HepG2 (cell line): Measurements from ENCODE around the gene RAB43. TPM values are rescaled to one million over a fixed set of nuclear protein-coding genes. Genes with fewer than 3 reads are reported as not detected.

Experiments
- TCF7L2 ChIP-seq: IDR thresholded peaks from 2 replicates; pipeline ENCODE4 v1.6.1; 2011; ENCODE audit warnings: mild to moderate bottlenecking, low read depth, low read length, moderate library complexity
- ZNF17 ChIP-seq: sonication (generic); formaldehyde crosslinking; IDR thresholded peaks from 2 replicates; pipeline ENCODE4 v1.5.0; 2020; ENCODE audit warnings: mild to moderate bottlenecking, missing genetic modification reagents
- ZNF567 ChIP-seq: sonication (generic); formaldehyde crosslinking; IDR thresholded peaks from 2 replicates; pipeline ENCODE4 v1.8.1; 2023; ENCODE audit warnings: mild to moderate bottlenecking, missing genetic modification reagents, borderline replicate concordance
- ZNF572 ChIP-seq: sonication (generic); formaldehyde crosslinking; IDR thresholded peaks from 2 replicates; pipeline ENCODE4 v1.5.1; 2020; ENCODE audit warnings: mild to moderate bottlenecking, missing genetic modification reagents
- ZNF589 ChIP-seq: sonication (generic); formaldehyde crosslinking; conservative IDR thresholded peaks from 2 replicates; pipeline ENCODE4 v1.8.0; 2022; ENCODE audit warnings: mild to moderate bottlenecking, moderate library complexity, missing genetic modification reagents
- polyA plus RNA-seq, 8 experiments: library from polyadenylated mRNA; depleted of rRNA in 3 of 8; stranded (reverse) in 7 of 8; unstranded in 1 of 8; fragments of >200 nt; fragmentation: Illumina TruSeq in 4 of 8; extraction: Trizol in 4 of 8; gene quantifications; 2 replicates each; pipeline versions ENCODE4 v1.2.1 to v1.2.3, GENCODE V29; 2011 to 2016; ENCODE audit warnings: low read depth in 4 of 8, missing spikeins in 1 of 8, mixed read lengths in 1 of 8; ENCODE audit not compliant: insufficient read depth in 1 of 8
- total RNA-seq, 5 experiments: library from RNA; depleted of rRNA; stranded (reverse); fragments of >200 nt; fragmentation: Illumina TruSeq; extraction: Trizol; gene quantifications; 2 replicates each; pipeline ENCODE4 v1.2.3, GENCODE V29; 2016; ENCODE audit warnings: low read depth in 1 of 5
- TF ChIP-seq, protein P1 (sequence below): sonication (generic); formaldehyde crosslinking; IDR thresholded peaks from 2 replicates; pipeline ENCODE4 v1.5.0; 2020; ENCODE audit warnings: missing genetic modification reagents
- TF ChIP-seq, protein P2 (sequence below): sonication (generic); formaldehyde crosslinking; IDR thresholded peaks from 2 replicates; pipeline ENCODE4 v1.8.0; 2022; ENCODE audit warnings: missing genetic modification reagents, mild to moderate bottlenecking, moderate library complexity, borderline replicate concordance
- TF ChIP-seq, protein P3 (sequence below), 2 experiments: fragments of 450-650 bp in 1 of 2; sonication (generic) in 1 of 2; formaldehyde crosslinking in 1 of 2; IDR thresholded peaks; 2 replicates each; pipeline versions ENCODE4 v1.6.1 to v1.8.0; 2016 to 2022; ENCODE audit warnings: antibody characterized with exemption in 1 of 2, mild to moderate bottlenecking in 1 of 2, missing genetic modification reagents in 1 of 2

The RAB43 gene
- total and polyA plus RNA-seq, 2 of the 13 experiments (the other 11 are each of a cell fraction or from before 2014, with no cell fraction given): 11.8 to 18.4 TPM

DNA sequence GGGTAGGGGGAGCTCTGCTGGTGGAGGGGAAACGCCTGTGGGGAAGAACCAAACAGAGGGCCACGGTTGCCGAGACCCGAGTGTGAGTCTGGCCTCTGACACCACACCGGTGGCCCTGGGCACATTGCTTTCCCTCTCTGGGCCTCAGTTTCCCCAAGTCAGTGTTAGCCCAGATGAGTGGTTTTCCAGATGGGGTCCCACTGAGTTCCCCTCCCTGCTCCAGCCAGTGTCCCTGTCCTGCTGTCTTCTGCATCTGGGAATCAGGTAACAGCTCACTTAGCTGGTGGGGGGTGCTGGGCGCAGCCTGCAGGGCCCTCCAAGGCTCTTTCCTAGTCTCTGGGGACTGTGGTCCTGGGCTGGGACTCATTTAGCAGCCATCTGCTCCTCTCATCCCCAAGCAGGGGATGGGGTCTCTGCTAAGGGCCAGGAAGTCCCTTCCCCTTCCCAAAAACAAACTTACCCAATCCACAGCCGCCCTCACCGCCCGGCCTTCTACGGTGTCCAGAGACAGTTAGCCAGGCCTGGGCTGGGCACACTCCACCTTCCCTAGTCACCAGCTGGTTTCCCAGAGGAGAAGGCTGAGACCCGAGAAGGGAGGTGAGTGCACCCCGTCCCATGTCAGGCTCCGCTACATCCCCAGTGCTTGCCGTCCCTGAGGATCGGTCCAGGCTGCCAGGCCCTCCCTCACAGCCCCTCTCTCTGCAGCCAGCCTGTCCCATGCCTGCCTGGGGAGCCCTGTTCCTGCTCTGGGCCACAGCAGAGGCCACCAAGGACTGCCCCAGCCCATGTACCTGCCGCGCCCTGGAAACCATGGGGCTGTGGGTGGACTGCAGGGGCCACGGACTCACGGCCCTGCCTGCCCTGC lies 60.3 kb downstream of the RAB43 start (continued):
- TF ChIP-seq, protein P1, sequence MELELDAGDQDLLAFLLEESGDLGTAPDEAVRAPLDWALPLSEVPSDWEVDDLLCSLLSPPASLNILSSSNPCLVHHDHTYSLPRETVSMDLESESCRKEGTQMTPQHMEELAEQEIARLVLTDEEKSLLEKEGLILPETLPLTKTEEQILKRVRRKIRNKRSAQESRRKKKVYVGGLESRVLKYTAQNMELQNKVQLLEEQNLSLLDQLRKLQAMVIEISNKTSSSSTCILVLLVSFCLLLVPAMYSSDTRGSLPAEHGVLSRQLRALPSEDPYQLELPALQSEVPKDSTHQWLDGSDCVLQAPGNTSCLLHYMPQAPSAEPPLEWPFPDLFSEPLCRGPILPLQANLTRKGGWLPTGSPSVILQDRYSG (CRISPR knock-in tag): no peak
- TF ChIP-seq, protein P2, sequence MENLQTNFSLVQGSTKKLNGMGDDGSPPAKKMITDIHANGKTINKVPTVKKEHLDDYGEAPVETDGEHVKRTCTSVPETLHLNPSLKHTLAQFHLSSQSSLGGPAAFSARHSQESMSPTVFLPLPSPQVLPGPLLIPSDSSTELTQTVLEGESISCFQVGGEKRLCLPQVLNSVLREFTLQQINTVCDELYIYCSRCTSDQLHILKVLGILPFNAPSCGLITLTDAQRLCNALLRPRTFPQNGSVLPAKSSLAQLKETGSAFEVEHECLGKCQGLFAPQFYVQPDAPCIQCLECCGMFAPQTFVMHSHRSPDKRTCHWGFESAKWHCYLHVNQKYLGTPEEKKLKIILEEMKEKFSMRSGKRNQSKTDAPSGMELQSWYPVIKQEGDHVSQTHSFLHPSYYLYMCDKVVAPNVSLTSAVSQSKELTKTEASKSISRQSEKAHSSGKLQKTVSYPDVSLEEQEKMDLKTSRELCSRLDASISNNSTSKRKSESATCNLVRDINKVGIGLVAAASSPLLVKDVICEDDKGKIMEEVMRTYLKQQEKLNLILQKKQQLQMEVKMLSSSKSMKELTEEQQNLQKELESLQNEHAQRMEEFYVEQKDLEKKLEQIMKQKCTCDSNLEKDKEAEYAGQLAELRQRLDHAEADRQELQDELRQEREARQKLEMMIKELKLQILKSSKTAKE (CRISPR knock-in tag): no peak
- TF ChIP-seq ZNF17 (no peak), TCF7L2 (no peak), ZNF589 (CRISPR knock-in tag) (no peak), ZNF567 (no peak), ZNF572 (CRISPR knock-in tag) (no peak)
- TF ChIP-seq, protein P3, sequence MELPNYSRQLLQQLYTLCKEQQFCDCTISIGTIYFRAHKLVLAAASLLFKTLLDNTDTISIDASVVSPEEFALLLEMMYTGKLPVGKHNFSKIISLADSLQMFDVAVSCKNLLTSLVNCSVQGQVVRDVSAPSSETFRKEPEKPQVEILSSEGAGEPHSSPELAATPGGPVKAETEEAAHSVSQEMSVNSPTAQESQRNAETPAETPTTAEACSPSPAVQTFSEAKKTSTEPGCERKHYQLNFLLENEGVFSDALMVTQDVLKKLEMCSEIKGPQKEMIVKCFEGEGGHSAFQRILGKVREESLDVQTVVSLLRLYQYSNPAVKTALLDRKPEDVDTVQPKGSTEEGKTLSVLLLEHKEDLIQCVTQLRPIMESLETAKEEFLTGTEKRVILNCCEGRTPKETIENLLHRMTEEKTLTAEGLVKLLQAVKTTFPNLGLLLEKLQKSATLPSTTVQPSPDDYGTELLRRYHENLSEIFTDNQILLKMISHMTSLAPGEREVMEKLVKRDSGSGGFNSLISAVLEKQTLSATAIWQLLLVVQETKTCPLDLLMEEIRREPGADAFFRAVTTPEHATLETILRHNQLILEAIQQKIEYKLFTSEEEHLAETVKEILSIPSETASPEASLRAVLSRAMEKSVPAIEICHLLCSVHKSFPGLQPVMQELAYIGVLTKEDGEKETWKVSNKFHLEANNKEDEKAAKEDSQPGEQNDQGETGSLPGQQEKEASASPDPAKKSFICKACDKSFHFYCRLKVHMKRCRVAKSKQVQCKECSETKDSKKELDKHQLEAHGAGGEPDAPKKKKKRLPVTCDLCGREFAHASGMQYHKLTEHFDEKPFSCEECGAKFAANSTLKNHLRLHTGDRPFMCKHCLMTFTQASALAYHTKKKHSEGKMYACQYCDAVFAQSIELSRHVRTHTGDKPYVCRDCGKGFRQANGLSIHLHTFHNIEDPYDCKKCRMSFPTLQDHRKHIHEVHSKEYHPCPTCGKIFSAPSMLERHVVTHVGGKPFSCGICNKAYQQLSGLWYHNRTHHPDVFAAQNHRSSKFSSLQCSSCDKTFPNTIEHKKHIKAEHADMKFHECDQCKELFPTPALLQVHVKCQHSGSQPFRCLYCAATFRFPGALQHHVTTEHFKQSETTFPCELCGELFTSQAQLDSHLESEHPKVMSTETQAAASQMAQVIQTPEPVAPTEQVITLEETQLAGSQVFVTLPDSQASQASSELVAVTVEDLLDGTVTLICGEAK (IDR thresholded peaks at IDR 0.05): no peak
- TF ChIP-seq, protein P3 (CRISPR knock-in tag; IDR thresholded peaks at IDR 0.05): no peak
